A172 (cell line): Measurements from ENCODE around the gene LHPP. TPM values are rescaled to one million over a fixed set of nuclear protein-coding genes. Genes with fewer than 3 reads are reported as not detected.

Experiments used
- DNase-seq: peaks from one replicate; pipeline ENCODE4 v3.0.0-alpha.2; 2015; ENCODE audit warnings: low spot score
- total RNA-seq: library from RNA; depleted of rRNA; stranded (reverse); fragments of >200 nt; shearing (Covaris generic); gene quantifications from 2 replicates; pipeline ENCODE4 v1.2.3, GENCODE V29; 2014

The LHPP gene
- total RNA-seq, 1 experiment from 2014 or later, result 6.3 TPM

DNA sequence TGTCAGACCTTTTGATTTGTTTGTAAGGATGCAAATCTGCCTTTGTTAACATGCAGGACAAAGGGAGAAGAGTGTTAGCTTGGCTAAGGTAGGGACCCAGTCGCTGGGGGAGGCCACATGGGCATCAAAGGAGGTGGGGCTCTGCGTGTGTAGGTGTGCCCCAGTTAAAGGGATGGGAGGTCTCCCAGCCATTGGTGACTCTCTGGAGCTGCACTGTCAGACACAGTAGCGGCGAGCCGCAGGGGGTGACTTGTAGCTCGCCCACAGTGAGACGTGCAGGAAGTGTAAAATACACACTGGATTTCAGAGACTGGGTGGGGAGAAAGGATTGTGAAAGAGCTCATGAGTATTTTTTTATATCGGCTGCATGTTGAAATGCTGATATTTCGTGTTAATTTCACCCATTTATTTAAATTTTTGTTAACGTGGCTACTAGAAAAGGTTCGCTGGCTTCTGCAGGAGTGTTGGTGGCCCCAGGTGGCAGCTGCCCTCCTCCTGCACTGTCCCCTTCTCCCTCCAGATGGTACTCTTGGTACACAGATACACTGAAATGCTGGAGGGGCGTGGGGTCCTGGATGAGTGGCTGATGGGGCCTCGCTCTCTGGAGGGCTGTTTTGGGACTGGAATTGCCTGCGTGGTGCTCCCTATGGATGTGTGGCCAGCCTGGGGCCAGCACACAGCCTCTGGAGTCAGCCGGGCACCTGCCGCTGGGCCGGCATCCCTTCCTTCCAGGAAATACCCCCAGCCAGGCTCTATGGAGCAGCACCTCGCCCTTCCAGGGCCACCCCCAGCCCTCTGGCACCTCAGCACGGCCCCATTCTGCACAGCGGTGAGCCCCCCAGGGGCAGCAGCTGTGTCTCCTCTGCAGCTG lies 59.2 kb downstream of the LHPP start:
- DNase-seq, result no peak

DNA sequence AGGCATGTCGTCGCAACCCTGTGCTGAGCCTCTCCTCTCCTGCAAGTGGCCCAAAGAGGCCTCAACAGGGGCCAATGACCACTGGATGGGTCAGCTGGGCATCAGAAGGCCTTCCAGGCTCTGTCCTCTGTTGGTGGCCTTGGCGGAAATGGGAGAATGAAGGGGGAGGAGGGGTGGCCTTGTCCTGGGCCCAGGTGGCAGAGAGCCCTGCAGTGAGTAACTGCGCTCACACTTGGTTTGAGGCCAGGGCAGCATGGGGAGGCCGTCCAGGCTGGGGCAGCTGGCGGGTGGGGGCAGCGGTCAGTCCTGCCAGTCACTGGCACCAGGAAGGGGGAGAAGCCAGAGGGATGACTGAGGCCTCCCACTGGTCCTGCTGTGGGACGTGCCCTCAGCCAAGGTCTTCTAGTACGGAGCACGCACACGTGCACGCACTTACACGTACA lies 59.8 kb downstream of the LHPP start:
- DNase-seq, result no peak

DNA sequence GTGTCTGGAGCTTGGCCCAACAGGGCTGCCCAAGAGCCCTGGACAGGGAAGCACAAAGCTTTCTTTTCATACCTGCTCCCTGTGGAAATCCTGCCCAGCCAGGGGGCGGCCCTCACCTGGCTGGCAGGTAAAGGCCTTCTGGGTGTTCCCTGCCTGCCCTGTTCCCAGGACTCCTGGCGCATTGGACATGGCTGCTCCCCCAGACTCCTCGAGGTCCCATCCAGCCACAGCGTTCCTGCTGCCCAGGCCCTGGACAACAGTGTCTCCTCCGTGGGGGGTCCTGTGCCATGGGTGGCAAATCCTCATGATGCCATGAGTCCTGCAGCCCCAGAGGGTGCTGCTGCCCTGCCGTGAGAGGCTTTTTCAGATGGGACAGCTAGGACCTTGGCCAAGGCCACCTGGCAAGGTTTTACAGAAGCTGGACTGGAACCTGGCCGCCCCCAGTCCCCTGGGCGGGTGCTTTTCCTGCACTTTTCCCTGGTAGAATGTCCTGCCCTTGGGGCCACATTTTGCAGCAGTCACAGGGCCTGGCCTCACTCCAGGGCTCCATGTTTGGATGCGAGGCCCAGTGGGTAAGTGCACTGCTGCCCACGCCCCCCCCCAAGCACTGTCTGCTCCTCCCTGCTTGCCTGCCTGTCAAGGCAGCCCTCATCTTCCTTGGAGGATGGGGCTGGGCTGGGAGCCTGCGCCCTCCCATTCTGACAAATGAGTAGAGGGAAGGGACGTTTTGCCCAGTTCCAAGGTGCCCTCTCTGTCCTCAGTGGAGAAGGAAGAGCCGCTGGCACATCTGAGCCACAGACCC lies 60.7 kb downstream of the LHPP start:
- no peak for DNase-seq

DNA sequence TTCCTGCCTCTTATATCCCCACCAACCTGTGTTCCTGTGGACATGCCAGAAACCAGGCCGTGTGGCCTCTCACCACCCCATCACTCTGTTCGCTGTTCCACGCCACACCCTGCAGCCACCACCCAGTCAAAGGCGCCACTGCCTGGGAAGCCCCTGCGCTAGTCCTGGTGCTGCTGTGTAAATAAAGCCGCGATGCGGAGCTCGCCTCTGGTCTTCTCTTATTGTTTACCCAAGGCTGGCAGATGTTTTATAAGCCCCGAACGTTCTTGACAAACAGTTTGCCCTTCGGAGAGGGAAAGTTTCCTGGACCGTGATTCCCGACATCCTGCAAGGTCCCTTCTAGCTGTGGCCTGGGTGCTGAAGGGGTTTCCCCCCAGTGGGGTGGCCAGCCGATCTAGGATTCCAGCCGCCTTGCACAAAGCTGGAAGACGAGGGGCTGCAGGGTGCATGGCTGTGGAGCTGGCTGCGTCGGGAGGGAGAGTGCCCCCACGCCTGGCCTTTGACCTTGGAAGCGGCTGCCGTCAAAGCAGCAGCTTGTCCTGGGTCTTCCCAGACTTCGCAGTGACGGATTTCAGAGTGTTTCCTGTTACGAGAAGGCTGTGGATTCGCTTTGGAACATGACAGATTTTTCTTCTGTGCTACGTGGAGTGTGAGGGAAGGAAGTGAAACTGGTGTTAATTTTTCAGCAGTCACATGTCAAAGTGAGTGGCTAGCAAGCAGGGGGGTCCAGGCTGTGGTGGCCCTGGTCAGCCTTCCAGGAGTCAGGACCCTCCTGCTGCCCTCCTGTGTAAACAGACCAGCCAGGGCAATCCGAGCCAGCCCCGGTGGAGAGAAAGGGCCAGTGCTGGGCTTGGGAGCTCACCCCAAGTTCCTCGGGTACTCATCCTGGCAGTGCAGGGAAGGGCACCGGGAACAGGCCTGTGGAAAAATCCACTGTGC lies 61.6 kb downstream of the LHPP start:
- DNase-seq, result no peak

DNA sequence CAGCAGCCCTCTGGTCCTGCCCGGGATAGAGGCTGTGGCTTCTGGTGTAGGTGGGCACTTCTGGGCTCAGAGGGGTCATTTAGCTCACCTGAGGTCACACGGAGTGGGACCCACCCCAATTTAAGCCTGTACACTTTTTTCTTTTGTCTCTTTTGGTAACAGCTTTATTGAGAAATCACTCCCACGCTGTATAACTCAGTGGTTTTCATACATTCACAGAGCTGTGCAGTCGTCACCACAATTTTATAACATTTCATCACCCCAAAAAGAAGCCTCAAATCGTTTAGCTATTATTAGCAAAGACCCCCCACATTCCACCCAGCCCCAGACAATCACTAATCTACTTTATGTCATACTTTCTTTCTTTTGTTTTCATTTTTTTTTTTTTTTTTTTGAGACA lies 62.3 kb downstream of the LHPP start:
- no peak for DNase-seq

DNA sequence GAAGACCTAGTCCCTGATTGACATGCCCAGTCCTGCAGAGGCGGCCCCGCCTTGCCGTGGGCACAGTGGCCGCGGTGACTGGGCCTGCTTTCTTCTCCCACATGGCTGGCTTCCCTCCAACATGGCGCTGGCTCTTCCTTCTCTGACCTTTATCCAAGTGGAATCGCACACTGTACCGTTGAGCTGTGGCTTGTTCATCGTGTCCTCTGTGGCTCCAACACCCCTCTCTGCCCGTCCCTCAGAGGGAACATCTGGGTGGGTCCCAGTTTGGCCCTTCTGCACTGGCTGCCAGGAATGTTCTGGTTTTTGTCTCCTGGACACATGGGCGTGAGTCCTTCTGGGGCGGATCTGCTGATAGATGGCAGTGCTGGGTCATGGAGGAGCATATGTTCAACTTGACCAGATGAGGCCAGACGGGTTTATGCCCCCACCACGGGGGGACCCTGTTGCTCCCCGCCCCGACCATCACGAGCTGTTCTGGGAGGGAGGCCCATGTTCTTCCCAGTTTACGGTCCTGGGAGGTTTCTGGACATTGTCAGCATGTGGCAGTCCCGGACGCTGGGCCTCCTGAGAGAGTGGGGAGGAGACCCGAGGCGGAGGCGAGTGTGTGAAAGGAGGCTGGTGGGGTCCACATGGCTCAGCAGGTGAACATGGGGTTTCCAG lies 63.5 kb downstream of the LHPP start:
- DNase-seq, result no peak

DNA sequence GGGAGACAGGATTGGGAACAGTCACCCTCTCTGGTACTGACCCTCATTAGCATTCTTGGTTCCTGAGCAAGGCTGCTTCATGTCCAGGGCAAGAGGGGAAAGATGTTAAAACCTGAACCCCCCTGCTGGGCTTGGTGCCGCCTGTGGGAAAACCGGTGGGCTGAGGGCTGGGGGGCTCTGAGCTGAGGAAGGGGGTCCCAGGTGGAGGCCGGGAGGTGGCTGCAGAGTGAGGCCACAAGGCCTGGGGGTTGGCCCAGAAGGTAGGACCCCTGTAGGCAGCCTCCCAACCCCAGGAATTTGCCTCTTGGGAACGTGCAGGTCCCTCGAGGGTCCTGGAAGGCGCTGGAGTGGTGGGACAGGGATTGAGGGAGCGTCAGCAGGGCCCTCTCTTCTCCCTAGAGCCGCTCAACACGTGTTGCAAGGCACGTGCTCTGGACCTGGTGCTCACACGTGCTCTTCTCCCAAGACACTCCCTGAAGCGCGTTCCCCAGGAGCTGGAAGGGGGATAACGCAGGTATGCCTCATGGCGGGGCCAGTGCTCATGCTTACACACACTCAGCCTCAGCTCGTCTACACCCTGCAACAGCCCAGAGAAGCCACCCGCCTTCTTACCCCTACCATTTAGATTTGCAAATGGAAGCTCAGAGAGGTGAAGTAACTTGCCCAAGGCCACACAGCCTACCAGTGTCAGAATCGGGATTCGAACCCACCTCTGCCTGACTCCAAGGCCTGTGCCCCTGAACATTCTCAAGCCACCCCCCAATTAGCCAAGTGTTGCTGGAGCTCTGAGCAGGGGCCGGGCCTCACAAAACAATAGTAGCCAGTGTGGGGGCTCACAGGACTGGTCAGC lies 64.4 kb downstream of the LHPP start:
- DNase-seq, result no peak

DNA sequence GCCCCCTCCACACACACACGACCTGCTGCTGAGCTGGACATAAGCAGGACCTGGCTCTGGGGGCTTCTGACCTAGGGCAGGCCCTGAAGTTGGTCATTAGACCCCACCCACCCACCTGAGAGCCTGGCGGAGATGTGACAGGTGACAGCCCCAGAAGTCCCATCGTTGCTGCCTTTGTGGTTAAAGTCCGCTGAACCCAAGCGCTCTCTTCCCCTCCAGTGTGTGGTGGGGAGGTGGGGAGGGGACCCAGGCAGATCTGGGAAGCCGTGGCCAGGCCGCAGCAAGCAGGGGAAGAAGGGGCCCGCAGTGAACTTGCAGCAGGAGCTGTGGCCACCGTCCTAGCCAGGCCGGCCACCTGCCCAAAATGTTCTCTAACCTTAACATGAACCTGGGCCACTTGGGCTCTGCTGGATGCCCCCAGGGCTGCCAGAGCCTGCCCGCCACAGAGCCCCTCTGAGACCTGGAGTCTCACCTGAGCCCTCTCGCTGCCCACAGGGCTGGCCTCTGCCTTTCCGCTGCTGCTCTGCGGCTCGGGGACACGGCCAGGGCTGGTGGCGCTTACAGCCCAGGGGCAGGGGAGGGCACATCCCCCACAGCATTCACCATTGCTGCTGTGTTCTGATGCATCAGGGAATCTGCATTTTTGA lies 65.1 kb downstream of the LHPP start:
- DNase-seq, result no peak

DNA sequence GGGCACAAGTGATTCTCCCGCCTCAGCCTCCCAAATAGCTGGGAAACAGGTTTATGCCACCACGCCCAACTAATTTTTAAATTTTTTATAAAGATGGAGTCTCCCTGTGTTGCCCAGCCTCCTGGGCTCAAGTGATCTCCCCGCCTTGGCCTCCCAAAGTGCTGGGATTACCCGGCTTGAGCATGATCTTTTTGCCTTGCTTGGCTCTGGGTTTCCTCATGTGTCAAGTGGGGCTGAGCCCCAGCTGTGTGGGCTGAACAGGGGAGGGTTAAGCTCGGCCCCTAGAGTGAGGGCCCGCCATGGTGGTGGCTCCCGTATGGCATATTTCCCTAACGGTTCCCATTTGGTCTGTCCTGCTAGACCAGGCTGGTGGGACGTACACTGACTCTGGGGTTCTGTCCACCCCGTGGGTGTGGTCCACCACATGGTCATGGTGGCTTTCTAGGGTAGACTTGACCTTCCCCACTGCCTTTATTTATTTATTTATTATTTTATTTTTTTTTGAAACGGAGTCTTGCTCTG lies 66.3 kb downstream of the LHPP start:
- DNase-seq, result no peak

DNA sequence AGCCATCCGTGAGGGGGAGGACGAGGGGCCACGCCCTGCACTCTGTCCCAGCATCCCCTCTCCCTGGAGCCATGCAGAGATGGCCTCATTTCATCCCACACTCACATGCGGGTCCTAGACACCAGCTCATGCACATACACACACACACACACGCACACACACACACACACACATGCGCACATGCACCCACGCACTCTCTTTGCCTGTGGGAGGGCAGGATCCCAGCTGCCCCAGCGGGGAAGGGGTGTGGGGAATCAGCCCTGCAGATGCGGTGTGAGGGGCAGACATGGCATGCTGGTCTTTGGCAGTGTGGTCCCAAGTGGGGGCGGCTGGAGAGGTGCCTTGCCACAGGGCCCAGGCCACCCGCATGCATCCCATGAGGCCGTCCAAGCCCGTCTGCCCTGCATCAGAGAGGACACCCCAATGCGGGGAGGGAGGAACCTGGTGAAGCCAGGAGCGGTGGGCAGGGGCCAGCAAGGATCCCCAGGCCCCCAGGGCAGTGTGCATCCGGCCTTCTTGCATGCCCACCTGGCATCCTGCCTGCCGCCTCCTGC lies 68.1 kb downstream of the LHPP start:
- DNase-seq, result no peak

DNA sequence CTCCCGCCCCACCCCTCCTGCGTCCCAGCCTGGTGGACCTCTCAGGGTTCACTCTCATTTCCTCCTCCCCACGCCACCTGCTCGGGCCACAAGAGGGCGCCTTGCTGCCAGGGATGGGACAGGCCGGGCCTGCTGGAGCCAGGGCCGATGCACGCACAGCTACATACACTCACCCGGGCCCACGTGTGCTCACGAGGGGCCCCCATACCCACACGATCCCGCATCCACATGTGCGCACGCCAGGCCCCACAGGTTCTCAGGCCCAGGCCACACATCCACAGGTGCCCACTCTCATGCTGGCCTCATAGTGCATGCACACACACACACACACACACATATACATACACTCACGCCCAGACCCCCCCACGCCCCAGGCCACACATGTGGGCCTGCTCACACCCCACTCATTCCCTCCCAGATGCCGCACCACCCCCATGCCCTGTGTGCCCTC lies 68.6 kb downstream of the LHPP start:
- peak; percentile 50 for DNase-seq

DNA sequence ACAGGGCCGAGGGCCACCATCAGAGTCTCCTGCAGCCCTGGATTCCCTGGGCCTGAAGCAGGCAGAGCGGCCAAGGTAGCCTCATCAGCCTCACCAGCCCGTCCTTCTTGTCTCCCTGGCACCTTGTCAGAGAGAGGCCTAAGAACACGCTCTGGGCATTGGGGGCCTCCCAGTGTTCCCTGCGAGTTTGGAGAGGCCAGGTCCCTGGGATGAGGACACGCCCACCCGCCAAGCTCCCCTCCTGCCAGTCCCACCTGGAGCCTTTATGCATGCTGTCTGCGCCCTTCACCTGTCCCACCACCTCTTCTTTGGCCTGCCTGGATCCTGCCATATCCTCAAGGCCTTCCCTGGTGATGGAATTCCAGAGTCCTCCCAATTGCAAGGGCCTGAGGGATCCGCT lies 69.2 kb downstream of the LHPP start:
- DNase-seq, result no peak

DNA sequence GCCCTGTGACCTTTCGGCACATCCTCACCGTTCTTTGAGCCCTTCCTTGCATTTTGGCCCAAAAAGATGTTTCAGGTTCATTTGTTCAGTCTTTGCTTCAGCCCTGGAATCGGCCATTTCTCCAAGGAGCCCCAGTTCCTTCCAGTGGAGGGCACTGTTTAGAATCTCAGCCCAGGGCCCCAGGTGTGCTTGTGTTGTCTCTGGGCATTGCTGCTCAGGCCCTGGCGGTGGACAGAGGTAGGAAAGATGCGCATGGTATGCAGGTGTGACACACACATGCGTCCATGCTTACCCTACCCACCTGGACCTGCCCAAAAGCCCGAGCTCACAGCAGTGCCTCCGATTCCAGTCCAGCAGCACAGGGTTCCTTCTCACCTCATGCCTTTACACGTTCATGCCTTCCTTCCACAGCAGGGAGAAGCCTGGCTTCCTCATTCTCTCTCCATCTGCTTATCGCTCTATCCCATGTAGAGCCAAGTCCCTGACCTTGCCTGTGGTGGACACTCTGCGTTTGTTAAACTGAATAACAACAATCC lies 70.6 kb downstream of the LHPP start:
- peak; percentile 3 for DNase-seq

DNA sequence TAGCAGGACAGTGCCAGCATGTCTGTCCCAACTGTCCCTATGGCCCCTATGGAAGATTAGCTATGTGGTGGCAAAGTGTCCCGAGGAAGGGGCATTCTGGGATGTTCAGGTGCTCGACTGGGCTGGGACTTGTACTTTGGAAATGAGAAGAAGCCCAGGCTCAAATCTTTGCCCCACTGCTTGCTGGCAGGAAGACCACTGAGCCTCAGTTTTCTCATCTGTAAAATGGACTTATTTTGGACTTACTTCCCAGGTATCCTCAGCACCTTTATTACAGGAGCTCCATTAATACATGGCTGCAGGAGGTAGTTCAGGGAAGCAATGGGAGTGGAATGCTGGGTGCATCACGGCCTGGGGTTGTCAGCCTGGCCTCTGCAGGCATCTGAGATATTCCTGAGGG lies 71.2 kb downstream of the LHPP start:
- DNase-seq, result no peak

DNA sequence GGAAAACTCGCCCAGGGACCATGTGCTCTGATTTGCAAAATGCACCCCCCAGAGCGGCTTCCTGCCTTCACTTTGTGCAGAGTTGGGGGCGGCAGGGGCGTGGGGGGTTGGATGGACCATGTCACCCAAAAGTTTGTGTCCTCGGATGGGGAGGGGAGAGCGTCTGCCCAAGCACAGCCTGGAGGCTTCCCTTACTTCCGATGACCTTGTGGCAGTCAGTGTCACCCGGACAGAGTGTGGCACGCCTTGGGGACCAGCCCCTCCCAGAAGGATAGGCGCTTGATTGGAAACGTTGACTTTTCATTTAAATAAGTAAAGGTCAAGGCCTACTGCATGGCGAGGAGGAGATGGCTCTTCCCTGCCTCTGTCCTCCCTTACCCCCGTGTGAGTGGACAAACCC lies 71.6 kb downstream of the LHPP start:
- no peak for DNase-seq

DNA sequence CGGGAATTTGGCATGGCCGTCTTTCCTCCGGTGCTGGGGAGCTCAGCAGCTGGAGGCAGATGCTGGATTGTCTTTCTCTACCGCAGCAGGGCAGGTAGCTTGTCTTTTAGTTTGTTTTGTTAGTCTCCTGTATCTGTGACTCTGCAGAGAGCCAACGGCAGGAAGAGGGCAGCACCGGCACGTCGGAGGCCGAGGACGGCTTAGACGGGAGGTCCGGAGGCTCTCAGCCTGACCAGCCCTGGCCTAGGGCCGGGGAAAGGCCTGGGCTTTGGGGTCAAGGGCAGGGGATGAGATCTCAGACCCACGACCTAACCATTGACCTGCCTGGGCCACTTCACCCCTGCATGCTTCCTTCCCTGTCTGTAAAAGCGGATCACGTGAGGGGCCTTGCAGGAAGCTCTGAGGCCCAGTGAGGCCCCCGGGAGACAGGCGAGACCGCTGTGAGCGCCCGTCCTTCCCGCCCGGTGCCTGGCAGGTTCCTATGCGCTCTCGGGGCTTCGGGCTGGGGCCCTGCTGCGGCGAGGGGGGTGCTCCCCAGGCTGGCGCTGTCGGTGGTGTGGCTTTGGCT lies 72.7 kb downstream of the LHPP start:
- DNase-seq, result no peak

DNA sequence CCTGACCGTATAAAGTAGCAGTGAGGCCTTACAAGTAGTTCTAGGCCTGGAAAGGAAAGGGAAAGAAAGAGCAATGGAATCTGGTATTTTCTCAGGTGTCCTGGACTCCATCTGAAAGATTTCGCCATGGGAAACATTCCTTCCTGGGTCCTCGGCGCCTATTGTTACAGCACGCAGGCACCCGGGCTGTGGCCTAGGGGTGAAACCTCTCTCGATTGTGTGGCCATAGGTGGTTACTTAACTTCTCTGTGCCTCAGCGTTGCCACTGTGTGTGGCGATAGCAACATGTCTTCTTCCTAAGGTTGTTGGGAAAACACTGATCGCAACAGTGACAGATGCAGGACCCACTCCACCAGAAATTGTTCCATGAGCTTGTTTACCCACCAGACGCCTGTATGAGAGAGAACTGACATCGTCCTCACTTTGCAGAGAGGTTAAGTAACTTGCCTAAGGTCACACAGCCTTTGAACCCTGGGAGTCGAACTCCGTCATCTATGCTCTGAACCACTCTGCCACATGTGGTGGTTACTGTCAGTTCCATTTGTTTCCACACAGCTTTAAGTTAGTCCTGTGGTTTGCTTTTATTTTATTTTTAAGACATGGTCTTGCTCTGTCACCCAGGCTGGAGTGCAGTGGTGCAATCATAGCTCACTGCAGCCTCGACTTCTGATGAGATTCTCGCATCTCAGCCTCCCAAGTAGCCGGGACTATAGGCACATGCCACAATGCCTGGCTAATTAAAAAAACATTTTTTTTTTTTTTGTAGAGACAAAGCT lies 73.4 kb downstream of the LHPP start:
- DNase-seq, result no peak
